Measurements from ENCODE around the gene NKAIN4. TPM values are rescaled to one million over a fixed set of nuclear protein-coding genes. Genes with fewer than 3 reads are reported as not detected.

Gene NKAIN4
- total RNA-seq, 3 donors from 2014 or later, result 1.6 TPM; not detected in 2

- no peak for TF ChIP-seq CTCF (IDR thresholded peaks at IDR 0.05)
- Histone ChIP-seq H3K4me1 (ENCODE audit: low read depth) (no peaks in the 10 kb centered on the region), H3K9me3 (no peaks in the 10 kb centered on the region), H3K4me3 (no peak overlapping the region), H3K36me3 (ENCODE audit: low read depth) (no peaks in the 10 kb centered on the region)
- DNase-seq (no peak), ATAC-seq (peak; percentile 42)
- intact Hi-C loops (cut with DNase I, micrococcal nuclease), result no loop called here
Observed at GRCh38 chr20:63284083-63284440, 29.8 kb upstream of the NKAIN4 start.

- no peak for ATAC-seq
- Histone ChIP-seq H3K4me1 (ENCODE audit: low read depth) (no peaks in the 10 kb centered on the region), H3K4me3 (no peak overlapping the region), H3K36me3 (ENCODE audit: low read depth) (no peaks in the 10 kb centered on the region), H3K9me3 (no peaks in the 10 kb centered on the region)
- DNase-seq, result no peak
- no peak for TF ChIP-seq CTCF (IDR thresholded peaks at IDR 0.05)
- intact Hi-C loops (cut with DNase I, micrococcal nuclease), result no loop called here
Observed at GRCh38 chr20:63283397-63284082, 29.3 kb upstream of the NKAIN4 start.

- H3K9me3 ChIP-seq, result no peaks in the 10 kb centered on the region
- H3K4me3 ChIP-seq, result no peak overlapping the region
- H3K4me1 ChIP-seq (ENCODE audit: low read depth), result no peaks in the 10 kb centered on the region
- H3K36me3 ChIP-seq (ENCODE audit: low read depth), result no peaks in the 10 kb centered on the region
- DNase-seq (no peak), ATAC-seq (no peak)
- intact Hi-C loops (cut with DNase I, micrococcal nuclease), result no loop called here
- TF ChIP-seq CTCF (IDR thresholded peaks at IDR 0.05), result no peak
Observed at GRCh38 chr20:63282946-63283345, 28.7 kb upstream of the NKAIN4 start.

- intact Hi-C loops (cut with DNase I, micrococcal nuclease), result no loop called here
- no peak for TF ChIP-seq CTCF (IDR thresholded peaks at IDR 0.05)
- ATAC-seq (no peak), DNase-seq (no peak)
- no peak overlapping the region for H3K4me3 ChIP-seq
- no peaks in the 10 kb centered on the region for H3K9me3 ChIP-seq
- no peaks in the 10 kb centered on the region for H3K4me1 ChIP-seq (ENCODE audit: low read depth)
- no peaks in the 10 kb centered on the region for H3K36me3 ChIP-seq (ENCODE audit: low read depth)
Observed at GRCh38 chr20:63281742-63282665, 27.7 kb upstream of the NKAIN4 start.

GRCh38 chr20:63280929-63281545, 26.8 kb upstream of the NKAIN4 start:
- ATAC-seq, result no peak
- H3K4me1 ChIP-seq (ENCODE audit: low read depth), result no peaks in the 10 kb centered on the region
- no peak overlapping the region for H3K4me3 ChIP-seq
- H3K9me3 ChIP-seq, result no peaks in the 10 kb centered on the region
- intact Hi-C loops (cut with DNase I, micrococcal nuclease), result no loop called here
- DNase-seq, result no peak
- H3K36me3 ChIP-seq (ENCODE audit: low read depth), result no peaks in the 10 kb centered on the region
- no peak for TF ChIP-seq CTCF (IDR thresholded peaks at IDR 0.05)

Data from mucosa of descending colon (tissue), 3 donors.